Caco-2 (cell line): ENCODE results near the gene SEMA4D. TPM values are rescaled to one million over a fixed set of nuclear protein-coding genes. Genes with fewer than 3 reads are reported as not detected.

Source experiments
- BruUV-seq: library from RNA; stranded (reverse); fragments of 400-500 nt; replicated peaks from 2 replicates; lab custom pipeline; 2021; lab: Mats Ljungman, UMichigan
- CTCF ChIA-PET: fragments of 300-600 bp; sonication (Branson Sonifier 250); formaldehyde crosslinking; loops from one replicate; lab custom pipeline; 2022; ENCODE audit warnings: antibody characterized with exemption; lab: Charles Lee
- POLR2A ChIA-PET: fragments of 300-600 bp; sonication (Branson Sonifier 250); formaldehyde crosslinking; loops from one replicate; lab custom pipeline; 2022; ENCODE audit warnings: antibody characterized with exemption; lab: Charles Lee
- DNase-seq, 2 experiments: peaks; one replicate each; pipeline versions ENCODE4 v3.0.0 to v3.0.0-alpha.2; 2020 to 2022
- H3K27me3 ChIP-seq: replicated peaks from 2 replicates; pipeline ENCODE4 v1.6.0; 2011; ENCODE audit warnings: low read length; ENCODE audit not compliant: control insufficient read depth, insufficient read depth
- H3K36me3 ChIP-seq: 2 replicates; pipeline ENCODE4 v1.5.1; 2011; ENCODE audit warnings: low read length; ENCODE audit not compliant: control insufficient read depth, insufficient read depth
- H3K4me1 ChIP-seq: fragments of 250-450 bp; sonication (Bioruptor Pico); 2 replicates; pipeline ENCODE4 v1.5.1; 2020; ENCODE audit warnings: mild to moderate bottlenecking
- H3K4me3 ChIP-seq: 2 replicates; pipeline ENCODE4 v1.5.1; 2011; ENCODE audit warnings: low read depth, mild to moderate bottlenecking, control low read depth, low read length
- H3K9me3 ChIP-seq: fragments of 250-450 bp; sonication (Bioruptor Pico); 2 replicates; pipeline ENCODE4 v1.5.1; 2020; ENCODE audit warnings: mild to moderate bottlenecking, moderate library complexity
- H3K27ac Mint-ChIP-seq: one replicate; pipeline ENCODE4 v1.8.0; 2022; ENCODE audit warnings: mixed read lengths; ENCODE audit not compliant: unreplicated experiment
- H3K27me3 Mint-ChIP-seq: one replicate; pipeline ENCODE4 v1.8.0; 2022; ENCODE audit warnings: mixed read lengths; ENCODE audit not compliant: insufficient read depth, unreplicated experiment
- H3K36me3 Mint-ChIP-seq: one replicate; pipeline ENCODE4 v1.8.0; 2022; ENCODE audit warnings: mild to moderate bottlenecking, mixed read lengths; ENCODE audit not compliant: insufficient read depth, unreplicated experiment
- H3K4me1 Mint-ChIP-seq: one replicate; pipeline ENCODE4 v1.8.0; 2022; ENCODE audit warnings: low read depth, mixed read lengths; ENCODE audit not compliant: unreplicated experiment
- H3K4me3 Mint-ChIP-seq: one replicate; pipeline ENCODE4 v1.8.0; 2022; ENCODE audit warnings: mild to moderate bottlenecking, moderate library complexity, mixed read lengths; ENCODE audit not compliant: unreplicated experiment
- H3K9me3 Mint-ChIP-seq: one replicate; pipeline ENCODE4 v1.8.0; 2022; ENCODE audit warnings: mixed read lengths; ENCODE audit not compliant: unreplicated experiment
- CTCF ChIP-seq, 2 experiments: fragments of 200-600 bp in 1 of 2; IDR thresholded peaks; 1 replicate in 1 of 2; 2 replicates in 1 of 2; pipeline versions ENCODE4 v1.5.1 to v1.8.0; 2011 to 2022; ENCODE audit warnings: antibody characterized with exemption in 1 of 2, control low read depth in 1 of 2, inconsistent platforms in 1 of 2, low read depth in 1 of 2, low read length in 1 of 2, mild to moderate bottlenecking in 1 of 2, moderate library complexity in 1 of 2; ENCODE audit not compliant: insufficient read depth in 1 of 2, severe bottlenecking in 1 of 2, unreplicated experiment in 1 of 2
- intact Hi-C: fragments of 100-400 bp; cut with micrococcal nuclease; formaldehyde crosslinking; loops from one replicate; pipeline ENCODE4 v1.10.0; 2022; ENCODE audit not compliant: unreplicated experiment
- total RNA-seq: library from RNA; stranded (reverse); gene quantifications from 2 replicates; pipeline ENCODE4 v1.2.3, GENCODE V29; 2022

SEMA4D gene
- total RNA-seq, 1 experiment from 2014 or later, result 17.1 TPM

GRCh38 chr9:89497257-89497963 is 503 bp downstream of the SEMA4D start:
- H3K27me3 ChIP-seq, result no peaks in the 10 kb centered on the region
- intact Hi-C loops, result loop anchor here (2.0 kb wide), 1 partner anchor 51 kb away; no protein-coding TSS in a partner anchor

GRCh38 chr9:89496645-89497256 is 1.2 kb downstream of the SEMA4D start:
- Mint-ChIP-seq H3K4me1 (no peaks in the 10 kb centered on the region), H3K36me3 (peaks cover 5% of the 10 kb centered on the region), H3K27ac (no peak overlapping the region), H3K9me3 (no peaks in the 10 kb centered on the region), H3K27me3 (peaks cover 2% of the 10 kb centered on the region), H3K4me3 (peak overlapping the region; percentile 64)
- intact Hi-C loops, result loop anchor here (2.0 kb wide), 1 partner anchor 52 kb away; no protein-coding TSS in a partner anchor
- ChIA-PET POLR2A (no interaction called here), CTCF (no interaction called here)
- BruUV-seq, result no TSS peak
- H3K4me3 ChIP-seq, result peak overlapping the region; percentile 56
- no peaks in the 10 kb centered on the region for H3K9me3 ChIP-seq
- no peaks in the 10 kb centered on the region for H3K36me3 ChIP-seq
- no peak for TF ChIP-seq CTCF (IDR thresholded peaks at IDR 0.05; ENCODE audit: insufficient read depth in 1 of 2, low read depth in 1 of 2, low read length in 1 of 2, severe bottlenecking in 1 of 2, unreplicated experiment in 1 of 2)
- no peak for DNase-seq
- no peaks in the 10 kb centered on the region for H3K27me3 ChIP-seq
- no peaks in the 10 kb centered on the region; the same call in 1 of the 2 replicates for H3K4me1 ChIP-seq

More at GRCh38 chr9:89497257-89497963, 503 bp downstream of the SEMA4D start:
- Histone ChIP-seq H3K4me3 (peak overlapping the region; percentile 56), H3K36me3 (no peaks in the 10 kb centered on the region), H3K4me1 (no peaks in the 10 kb centered on the region; the same call in 1 of the 2 replicates), H3K9me3 (no peaks in the 10 kb centered on the region)
- BruUV-seq, result no TSS peak
- Mint-ChIP-seq H3K4me3 (peak overlapping the region; percentile 64), H3K27ac (no peak overlapping the region), H3K27me3 (peaks cover 2% of the 10 kb centered on the region), H3K4me1 (no peaks in the 10 kb centered on the region), H3K36me3 (peaks cover 1% of the 10 kb centered on the region), H3K9me3 (no peaks in the 10 kb centered on the region)
- DNase-seq, result peak in 1 of 2 experiments; percentile 35
- no peak for TF ChIP-seq CTCF (IDR thresholded peaks at IDR 0.05; ENCODE audit: insufficient read depth in 1 of 2, low read depth in 1 of 2, low read length in 1 of 2, severe bottlenecking in 1 of 2, unreplicated experiment in 1 of 2)
- CTCF ChIA-PET, result no interaction called here
- POLR2A ChIA-PET, result no interaction called here

- intact Hi-C loops, result loop anchor here (2.0 kb wide), 1 partner anchor 53 kb away; no protein-coding TSS in a partner anchor
- H3K9me3 ChIP-seq, result no peaks in the 10 kb centered on the region
- Mint-ChIP-seq H3K4me1 (no peaks in the 10 kb centered on the region), H3K27me3 (peaks cover under 1% of the 10 kb centered on the region), H3K27ac (no peak overlapping the region), H3K4me3 (no peak overlapping the region), H3K36me3 (peaks cover 5% of the 10 kb centered on the region), H3K9me3 (no peaks in the 10 kb centered on the region)
- no peaks in the 10 kb centered on the region for H3K27me3 ChIP-seq
- no peaks in the 10 kb centered on the region; the same call in 1 of the 2 replicates for H3K4me1 ChIP-seq
- no peak for TF ChIP-seq CTCF (IDR thresholded peaks at IDR 0.05; ENCODE audit: insufficient read depth in 1 of 2, low read depth in 1 of 2, low read length in 1 of 2, severe bottlenecking in 1 of 2, unreplicated experiment in 1 of 2)
- TSS peak; percentile 32 for BruUV-seq
- no peak for DNase-seq
- POLR2A ChIA-PET, result no interaction called here
- H3K36me3 ChIP-seq, result no peaks in the 10 kb centered on the region
- H3K4me3 ChIP-seq, result no peak overlapping the region
- CTCF ChIA-PET, result no interaction called here
These were observed 1.9 kb downstream of the SEMA4D start for GRCh38 chr9:89495824-89496560.
